ENCODE measurements around the gene ZBTB16.
A peak's percentile ranks its signal among the peaks of the same experiment; 100 is the strongest.

Gene ZBTB16

GRCh38 chr11:114207096-114207495, 147.6 kb downstream of the ZBTB16 start:
- Histone ChIP-seq H3K36me3 (ENCODE audit: control insufficient read depth, insufficient read depth, low read length) (no peaks in the 10 kb centered on the region), H3K4me1 (ENCODE audit: control insufficient read depth, insufficient read depth, low read length) (peaks cover 10% of the 10 kb centered on the region), H3K4me3 (ENCODE audit: low read depth, low read length) (no peak overlapping the region), H3K9me3 (ENCODE audit: control insufficient read depth, insufficient read depth, low read length) (no peaks in the 10 kb centered on the region), H3K27ac (ENCODE audit: low read depth, low read length) (no peak overlapping the region), H3K9ac (ENCODE audit: low read depth, low read length) (no peak overlapping the region), H3K27me3 (ENCODE audit: control insufficient read depth, insufficient read depth, low read length) (no peaks in the 10 kb centered on the region)

DNA sequence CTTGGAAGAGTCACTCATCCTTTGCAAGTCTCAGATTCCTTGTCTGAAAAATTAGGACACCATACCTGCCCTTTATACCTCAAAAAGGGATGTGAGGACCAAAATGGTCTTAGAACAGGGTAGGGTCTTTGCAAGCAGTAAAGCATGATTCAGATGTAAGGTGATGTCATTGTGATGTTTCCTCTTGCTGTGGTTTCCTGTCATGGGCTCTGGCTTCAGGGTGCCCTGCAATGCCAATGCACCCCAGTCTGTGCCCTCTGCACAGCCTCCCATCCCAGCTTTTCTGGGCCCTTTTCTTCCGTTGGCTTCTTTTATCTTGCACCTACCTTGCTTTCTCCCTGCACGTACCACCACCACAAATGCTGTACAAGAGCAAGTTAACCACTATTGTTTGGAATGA, 148.9 kb downstream of the ZBTB16 start:
- H3K36me3 ChIP-seq (ENCODE audit: control insufficient read depth, insufficient read depth, low read length), result no peaks in the 10 kb centered on the region
- no peaks in the 10 kb centered on the region for H3K27me3 ChIP-seq (ENCODE audit: control insufficient read depth, insufficient read depth, low read length)
- no peak overlapping the region for H3K27ac ChIP-seq (ENCODE audit: low read depth, low read length)
- no peak overlapping the region for H3K9ac ChIP-seq (ENCODE audit: low read depth, low read length)
- H3K4me3 ChIP-seq (ENCODE audit: low read depth, low read length), result no peak overlapping the region
- peaks cover 21% of the 10 kb centered on the region for H3K4me1 ChIP-seq (ENCODE audit: control insufficient read depth, insufficient read depth, low read length)
- no peaks in the 10 kb centered on the region for H3K9me3 ChIP-seq (ENCODE audit: control insufficient read depth, insufficient read depth, low read length)

GRCh38 chr11:114209343-114209742, 149.8 kb downstream of the ZBTB16 start:
- Histone ChIP-seq H3K4me1 (ENCODE audit: control insufficient read depth, insufficient read depth, low read length) (peaks cover 21% of the 10 kb centered on the region), H3K27me3 (ENCODE audit: control insufficient read depth, insufficient read depth, low read length) (no peaks in the 10 kb centered on the region), H3K36me3 (ENCODE audit: control insufficient read depth, insufficient read depth, low read length) (no peaks in the 10 kb centered on the region), H3K27ac (ENCODE audit: low read depth, low read length) (peak overlapping the region; percentile 59), H3K9me3 (ENCODE audit: control insufficient read depth, insufficient read depth, low read length) (no peaks in the 10 kb centered on the region), H3K9ac (ENCODE audit: low read depth, low read length) (no peak overlapping the region), H3K4me3 (ENCODE audit: low read depth, low read length) (no peak overlapping the region)

GRCh38 chr11:114209904-114210303, 150.4 kb downstream of the ZBTB16 start:
- no peak overlapping the region for H3K4me3 ChIP-seq (ENCODE audit: low read depth, low read length)
- H3K36me3 ChIP-seq (ENCODE audit: control insufficient read depth, insufficient read depth, low read length), result no peaks in the 10 kb centered on the region
- peaks cover 21% of the 10 kb centered on the region for H3K4me1 ChIP-seq (ENCODE audit: control insufficient read depth, insufficient read depth, low read length)

GRCh38 chr11:114211444-114212121, 152.1 kb downstream of the ZBTB16 start:
- Histone ChIP-seq H3K4me1 (ENCODE audit: control insufficient read depth, insufficient read depth, low read length) (peaks cover 21% of the 10 kb centered on the region), H3K9me3 (ENCODE audit: control insufficient read depth, insufficient read depth, low read length) (no peaks in the 10 kb centered on the region), H3K4me3 (ENCODE audit: low read depth, low read length) (no peak overlapping the region), H3K27ac (ENCODE audit: low read depth, low read length) (peak overlapping the region; percentile 20), H3K27me3 (ENCODE audit: control insufficient read depth, insufficient read depth, low read length) (no peaks in the 10 kb centered on the region), H3K36me3 (ENCODE audit: control insufficient read depth, insufficient read depth, low read length) (no peaks in the 10 kb centered on the region), H3K9ac (ENCODE audit: low read depth, low read length) (no peak overlapping the region)

More at GRCh38 chr11:114209904-114210303, 150.4 kb downstream of the ZBTB16 start:
- Histone ChIP-seq H3K9ac (ENCODE audit: low read depth, low read length) (no peak overlapping the region), H3K27ac (ENCODE audit: low read depth, low read length) (peak overlapping the region; percentile 59), H3K27me3 (ENCODE audit: control insufficient read depth, insufficient read depth, low read length) (no peaks in the 10 kb centered on the region), H3K9me3 (ENCODE audit: control insufficient read depth, insufficient read depth, low read length) (no peaks in the 10 kb centered on the region)

DNA sequence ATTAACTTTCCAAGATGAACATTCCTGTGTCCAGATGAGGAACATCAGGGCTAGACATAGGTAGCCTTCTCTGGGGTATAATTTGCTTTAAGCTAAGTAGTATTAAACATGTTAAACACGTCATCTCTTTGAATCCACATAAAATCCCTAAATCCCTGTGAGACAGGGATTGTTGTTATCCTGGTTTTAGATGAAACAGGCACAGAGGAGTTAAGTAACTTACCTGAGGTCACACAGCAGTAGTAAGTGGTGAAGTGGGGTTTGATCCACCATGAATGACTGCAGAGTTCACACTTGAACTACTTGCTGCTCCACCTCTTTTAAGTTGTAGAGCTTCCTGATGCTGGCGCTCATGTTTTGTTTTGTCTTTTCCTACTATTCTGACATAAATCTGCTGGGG, 154.1 kb downstream of the ZBTB16 start:
- H3K27ac ChIP-seq (ENCODE audit: low read depth, low read length), result no peak overlapping the region
- H3K4me1 ChIP-seq (ENCODE audit: control insufficient read depth, insufficient read depth, low read length), result peaks cover 21% of the 10 kb centered on the region
- no peaks in the 10 kb centered on the region for H3K36me3 ChIP-seq (ENCODE audit: control insufficient read depth, insufficient read depth, low read length)
- no peaks in the 10 kb centered on the region for H3K9me3 ChIP-seq (ENCODE audit: control insufficient read depth, insufficient read depth, low read length)
- no peaks in the 10 kb centered on the region for H3K27me3 ChIP-seq (ENCODE audit: control insufficient read depth, insufficient read depth, low read length)
- no peak overlapping the region for H3K4me3 ChIP-seq (ENCODE audit: low read depth, low read length)
- no peak overlapping the region for H3K9ac ChIP-seq (ENCODE audit: low read depth, low read length)

DNA sequence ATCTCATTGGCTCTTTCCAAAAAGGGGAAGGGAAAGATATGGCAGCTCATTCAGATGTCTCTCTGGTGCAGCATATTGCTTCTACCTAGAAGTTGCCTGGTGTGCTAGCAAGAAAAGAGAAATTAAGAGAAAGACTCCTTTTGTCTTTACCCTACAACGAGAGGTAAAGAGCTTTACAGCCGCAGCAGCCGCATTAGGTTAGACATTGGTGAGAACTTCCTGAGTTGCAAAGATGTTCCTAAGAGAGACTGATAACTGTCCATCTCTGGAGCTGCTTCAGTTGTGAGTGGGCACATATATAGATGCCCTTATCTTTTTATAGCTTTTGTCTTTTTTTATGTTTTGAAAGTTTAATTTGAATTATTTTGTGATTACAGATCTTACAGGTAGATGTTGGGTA, 155.9 kb downstream of the ZBTB16 start:
- no peaks in the 10 kb centered on the region for H3K27me3 ChIP-seq (ENCODE audit: control insufficient read depth, insufficient read depth, low read length)
- no peaks in the 10 kb centered on the region for H3K36me3 ChIP-seq (ENCODE audit: control insufficient read depth, insufficient read depth, low read length)
- no peaks in the 10 kb centered on the region for H3K9me3 ChIP-seq (ENCODE audit: control insufficient read depth, insufficient read depth, low read length)
- H3K4me1 ChIP-seq (ENCODE audit: control insufficient read depth, insufficient read depth, low read length), result peaks cover 21% of the 10 kb centered on the region
- H3K4me3 ChIP-seq (ENCODE audit: low read depth, low read length), result no peak overlapping the region
- H3K9ac ChIP-seq (ENCODE audit: low read depth, low read length), result no peak overlapping the region
- H3K27ac ChIP-seq (ENCODE audit: low read depth, low read length), result no peak overlapping the region

DNA sequence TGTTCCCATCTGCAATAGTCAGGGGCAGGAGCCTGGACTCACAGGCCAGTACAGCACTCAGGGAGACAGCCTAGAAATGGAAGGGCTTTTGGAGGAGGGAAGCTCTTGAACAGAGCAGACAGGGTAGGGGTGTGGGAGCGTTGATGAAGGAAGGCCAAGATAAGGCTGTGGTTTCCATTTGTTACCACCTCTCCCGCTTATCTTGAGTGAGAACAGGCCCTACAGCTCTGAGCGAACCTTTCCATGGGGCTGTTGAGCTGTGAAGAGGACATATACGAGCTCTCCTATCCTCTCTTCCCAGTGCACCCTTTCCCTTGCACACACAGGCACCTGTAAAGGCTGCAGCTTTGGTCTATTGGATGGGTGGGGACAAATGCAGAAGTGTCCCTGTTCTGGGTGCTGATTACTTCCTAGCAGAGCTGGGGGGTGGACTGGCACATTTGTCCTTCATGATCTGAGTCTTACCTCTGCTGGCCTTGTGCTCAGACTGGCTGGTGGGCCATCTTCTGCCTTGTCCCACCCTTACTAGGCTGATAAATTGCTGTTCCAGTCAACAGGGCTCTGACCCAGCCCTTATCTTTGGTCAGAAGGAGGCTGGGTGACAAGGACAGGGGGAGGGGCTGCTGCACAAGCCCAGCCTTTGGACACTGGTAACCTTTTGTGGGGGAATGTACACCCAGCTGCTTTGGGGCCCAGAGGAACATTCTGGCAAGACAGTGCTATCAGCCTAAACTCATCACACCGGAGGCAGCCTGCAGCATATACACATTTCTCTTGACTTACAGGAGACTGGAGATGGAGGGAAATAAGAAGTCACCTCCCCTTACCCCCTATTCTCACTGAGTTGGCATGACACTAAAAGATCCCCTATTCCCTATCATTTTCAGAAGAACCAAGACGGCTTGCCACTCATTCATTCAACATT, 156.6 kb downstream of the ZBTB16 start:
- peaks cover 21% of the 10 kb centered on the region for H3K4me1 ChIP-seq (ENCODE audit: control insufficient read depth, insufficient read depth, low read length)
- H3K9ac ChIP-seq (ENCODE audit: low read depth, low read length), result no peak overlapping the region
- no peaks in the 10 kb centered on the region for H3K27me3 ChIP-seq (ENCODE audit: control insufficient read depth, insufficient read depth, low read length)
- no peak overlapping the region for H3K4me3 ChIP-seq (ENCODE audit: low read depth, low read length)
- no peaks in the 10 kb centered on the region for H3K36me3 ChIP-seq (ENCODE audit: control insufficient read depth, insufficient read depth, low read length)
- no peak overlapping the region for H3K27ac ChIP-seq (ENCODE audit: low read depth, low read length)
- H3K9me3 ChIP-seq (ENCODE audit: control insufficient read depth, insufficient read depth, low read length), result no peaks in the 10 kb centered on the region

DNA sequence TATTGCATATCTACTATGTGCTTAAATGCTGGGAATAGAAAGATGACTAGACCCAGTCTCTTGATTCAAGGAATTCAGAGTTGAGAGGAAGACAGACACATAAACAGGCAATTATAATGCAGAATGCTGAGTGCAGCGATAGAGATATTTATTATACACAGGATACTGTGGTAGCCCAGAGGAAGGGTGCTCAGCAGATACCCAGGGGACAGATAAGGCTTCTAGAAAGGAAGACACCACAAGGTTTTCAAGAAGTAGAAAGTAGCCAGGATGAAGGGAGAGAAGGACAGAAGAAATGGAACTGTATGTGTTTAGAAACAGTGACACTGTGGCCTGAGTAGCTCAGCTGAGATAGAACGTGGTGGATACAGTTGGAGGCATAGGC, 157.3 kb downstream of the ZBTB16 start:
- Histone ChIP-seq H3K36me3 (ENCODE audit: control insufficient read depth, insufficient read depth, low read length) (no peaks in the 10 kb centered on the region), H3K9ac (ENCODE audit: low read depth, low read length) (no peak overlapping the region), H3K27ac (ENCODE audit: low read depth, low read length) (no peak overlapping the region), H3K4me3 (ENCODE audit: low read depth, low read length) (no peak overlapping the region), H3K27me3 (ENCODE audit: control insufficient read depth, insufficient read depth, low read length) (no peaks in the 10 kb centered on the region), H3K4me1 (ENCODE audit: control insufficient read depth, insufficient read depth, low read length) (peaks cover 14% of the 10 kb centered on the region), H3K9me3 (ENCODE audit: control insufficient read depth, insufficient read depth, low read length) (no peaks in the 10 kb centered on the region)

DNA sequence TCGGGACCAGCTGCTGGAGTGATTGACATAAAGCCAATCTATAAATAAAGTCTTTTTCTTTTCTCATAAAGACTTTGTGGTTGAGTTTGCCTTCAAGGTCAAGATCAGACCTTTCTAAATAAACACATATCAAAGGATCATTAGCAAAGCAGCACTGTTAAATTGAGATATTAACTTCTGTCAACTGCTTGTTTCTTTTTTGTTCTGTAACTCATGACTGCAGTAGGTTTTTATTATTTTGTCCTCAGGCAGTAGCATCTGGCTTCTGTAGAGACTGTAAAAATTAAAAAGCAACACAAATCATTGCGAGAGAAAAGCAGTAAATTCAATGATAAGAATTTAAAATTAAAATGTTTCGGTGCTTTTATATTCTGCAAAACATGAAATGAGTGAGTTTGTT, 159.0 kb downstream of the ZBTB16 start:
- Histone ChIP-seq H3K9me3 (ENCODE audit: control insufficient read depth, insufficient read depth, low read length) (no peaks in the 10 kb centered on the region), H3K4me1 (ENCODE audit: control insufficient read depth, insufficient read depth, low read length) (no peaks in the 10 kb centered on the region), H3K36me3 (ENCODE audit: control insufficient read depth, insufficient read depth, low read length) (no peaks in the 10 kb centered on the region), H3K4me3 (ENCODE audit: low read depth, low read length) (no peak overlapping the region), H3K27me3 (ENCODE audit: control insufficient read depth, insufficient read depth, low read length) (no peaks in the 10 kb centered on the region), H3K9ac (ENCODE audit: low read depth, low read length) (no peak overlapping the region), H3K27ac (ENCODE audit: low read depth, low read length) (no peak overlapping the region)
